KBM-7 (cell line): ENCODE data around the gene ACTR5.

Experiments used
- DNase-seq: peaks from one replicate; pipeline ENCODE4 v3.0.0-alpha.2; 2015
- in situ Hi-C: fragments of 300-500 bp; cut with MboI; formaldehyde crosslinking; loops from 2 replicates; pipeline ENCODE4 v1.14.3; 2020; ENCODE audit warnings: low sequenced_read_pairs, low pct_unique_long_range_greater_than_20kb, mixed read lengths

The ACTR5 gene

DNA sequence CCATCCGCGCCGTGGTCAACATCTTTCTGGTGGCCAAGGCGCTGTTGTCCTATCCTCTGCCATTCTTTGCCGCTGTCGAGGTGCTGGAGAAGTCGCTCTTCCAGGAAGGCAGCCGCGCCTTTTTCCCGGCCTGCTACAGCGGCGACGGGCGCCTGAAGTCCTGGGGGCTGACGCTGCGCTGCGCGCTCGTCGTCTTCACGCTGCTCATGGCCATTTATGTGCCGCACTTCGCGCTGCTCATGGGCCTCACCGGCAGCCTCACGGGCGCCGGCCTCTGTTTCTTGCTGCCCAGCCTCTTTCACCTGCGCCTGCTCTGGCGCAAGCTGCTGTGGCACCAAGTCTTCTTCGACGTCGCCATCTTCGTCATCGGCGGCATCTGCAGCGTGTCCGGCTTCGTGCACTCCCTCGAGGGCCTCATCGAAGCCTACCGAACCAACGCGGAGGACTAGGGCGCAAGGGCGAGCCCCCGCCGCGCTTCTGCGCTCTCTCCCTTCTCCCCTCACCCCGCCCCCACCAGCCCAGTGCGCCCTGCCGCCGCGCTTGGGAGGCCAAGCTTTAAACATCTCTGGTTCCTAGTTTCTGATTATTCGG, 20.0 kb upstream of the ACTR5 start:
- DNase-seq = no peak
- in situ Hi-C loops = no loop called here

DNA sequence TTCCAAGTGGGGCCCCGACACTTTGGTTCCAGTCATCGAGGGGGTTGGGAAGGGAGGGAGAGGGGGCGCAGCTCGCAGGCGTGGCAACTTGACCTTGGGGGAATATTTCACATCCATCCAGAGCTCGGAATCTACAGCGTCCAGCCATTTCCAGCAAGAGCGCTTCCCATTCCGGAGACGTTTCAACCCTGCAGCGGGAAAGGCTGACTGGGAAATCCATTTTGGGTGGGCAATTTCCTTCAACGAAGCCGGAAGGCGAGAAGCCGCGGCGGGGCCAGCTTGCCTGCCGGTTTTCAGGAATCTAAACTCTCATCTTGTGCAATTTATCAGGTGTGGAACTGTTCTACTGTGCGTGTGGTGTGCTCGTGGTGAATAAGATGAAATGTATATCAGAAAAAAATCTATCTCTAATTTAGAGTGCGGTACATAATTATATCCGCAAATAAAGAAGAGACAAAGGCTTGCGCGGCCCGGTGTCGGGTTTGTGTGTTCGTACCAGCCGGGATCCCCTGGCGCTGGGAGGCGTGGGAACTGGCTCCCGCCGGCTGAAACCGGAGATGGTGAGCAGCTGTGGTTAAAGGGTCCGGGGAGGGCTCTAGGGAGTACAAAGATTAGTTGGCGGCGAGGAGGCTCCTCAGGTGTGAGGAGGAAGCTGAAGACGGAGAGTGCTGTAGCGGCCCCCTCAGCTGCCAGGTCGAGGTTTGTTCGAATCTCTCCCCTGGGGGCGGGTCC, 19.2 kb upstream of the ACTR5 start:
- DNase-seq = peak; percentile 41
- in situ Hi-C loops = no loop called here

DNA sequence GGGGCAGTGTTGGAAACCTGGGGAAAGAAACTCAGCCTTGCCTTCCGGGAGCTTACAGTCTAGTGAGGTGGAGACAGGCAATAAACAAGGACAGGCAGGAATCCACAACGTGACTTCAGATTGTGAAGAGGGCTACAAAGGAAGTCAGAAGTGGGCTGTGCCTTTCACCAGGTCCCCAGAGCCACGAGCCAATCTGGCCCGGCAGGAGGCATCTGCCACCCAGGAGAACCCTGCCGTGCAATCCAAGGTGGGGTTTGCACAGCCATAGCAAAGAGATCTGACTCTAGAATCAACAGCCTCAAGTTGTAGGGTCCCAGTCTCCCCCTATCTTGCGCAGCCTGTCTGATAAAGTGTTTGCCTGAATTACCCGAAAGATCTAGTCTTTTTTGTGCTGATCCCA, 18.5 kb upstream of the ACTR5 start:
- DNase-seq = no peak
- in situ Hi-C loops = no loop called here

DNA sequence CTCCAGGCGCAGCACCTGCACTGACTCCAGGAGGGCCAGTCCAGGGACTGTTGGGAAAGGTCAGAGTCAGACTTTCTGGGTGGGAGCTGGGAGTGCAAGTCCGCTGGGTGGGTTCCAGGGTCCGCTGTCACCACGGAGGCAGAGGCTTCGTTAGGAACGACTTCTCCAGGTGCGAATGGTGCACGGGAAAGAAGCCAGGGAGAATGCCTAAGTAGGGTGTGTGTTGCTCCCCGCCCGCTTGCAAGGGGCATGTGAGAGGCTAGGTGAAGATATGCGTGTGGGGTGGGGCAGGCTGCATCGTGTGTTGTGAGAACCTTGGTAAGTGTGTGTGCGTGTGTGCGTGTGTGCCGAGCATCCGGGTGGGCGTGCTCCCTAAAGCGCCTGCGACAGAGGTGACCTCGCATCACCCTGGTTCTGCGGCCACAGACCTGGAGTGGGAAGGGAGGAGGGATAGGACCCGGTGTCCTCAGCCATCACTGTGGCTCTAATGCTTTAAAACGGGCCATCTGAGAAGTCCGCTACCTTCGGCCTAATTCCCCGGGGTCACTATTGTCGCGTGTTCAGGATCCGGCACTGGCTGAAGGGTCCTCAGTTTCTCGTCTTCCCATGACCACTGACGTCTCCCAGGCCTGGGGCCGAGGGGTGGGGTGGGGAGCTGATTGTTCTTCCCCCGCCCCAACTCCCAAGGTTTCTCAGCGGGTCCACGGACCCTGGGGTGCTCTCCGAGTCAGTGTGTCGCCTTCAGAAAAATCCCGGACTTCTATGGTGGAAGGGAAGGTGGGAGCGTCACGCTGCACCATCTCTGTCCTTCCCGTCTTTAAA, 17.9 kb upstream of the ACTR5 start:
- in situ Hi-C loops = no loop called here
- no peak for DNase-seq

DNA sequence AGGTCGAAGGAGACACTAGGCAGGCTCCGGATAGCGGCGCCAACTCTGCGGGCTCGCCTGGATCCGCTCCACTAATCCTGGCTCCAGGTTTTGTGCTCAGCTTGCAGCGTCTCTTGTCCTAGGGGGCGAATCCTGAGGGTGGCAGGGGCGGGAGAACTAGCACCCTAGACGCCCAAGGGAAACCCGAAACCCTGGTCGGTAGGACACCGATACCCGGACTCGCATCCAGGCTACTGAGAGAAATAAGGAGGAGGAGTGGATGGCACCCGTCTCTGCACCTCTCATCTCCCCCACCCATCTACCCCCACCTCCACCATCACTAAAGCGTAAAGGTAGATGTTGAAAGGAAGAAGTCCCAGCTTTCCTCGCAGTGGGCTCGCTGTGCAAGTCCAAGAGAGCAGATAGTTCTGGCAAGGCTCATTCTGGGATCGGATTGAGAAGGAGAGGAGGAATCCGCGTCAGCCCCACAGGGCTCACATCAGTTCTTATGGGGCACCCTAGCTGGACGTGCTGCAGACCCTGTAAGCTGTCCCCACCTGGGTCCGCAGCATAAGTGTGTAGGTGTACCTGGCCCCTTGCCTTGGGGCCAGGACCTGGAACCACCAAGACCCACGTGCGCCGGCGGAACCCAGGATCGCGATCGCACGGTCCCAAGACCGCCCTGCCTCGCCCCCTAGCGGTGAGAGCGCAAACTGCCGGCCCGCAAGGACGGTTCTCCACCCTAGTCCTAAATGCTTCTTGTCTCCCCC, 17.1 kb upstream of the ACTR5 start:
- DNase-seq = peak; percentile 79
- in situ Hi-C loops = no loop called here

DNA sequence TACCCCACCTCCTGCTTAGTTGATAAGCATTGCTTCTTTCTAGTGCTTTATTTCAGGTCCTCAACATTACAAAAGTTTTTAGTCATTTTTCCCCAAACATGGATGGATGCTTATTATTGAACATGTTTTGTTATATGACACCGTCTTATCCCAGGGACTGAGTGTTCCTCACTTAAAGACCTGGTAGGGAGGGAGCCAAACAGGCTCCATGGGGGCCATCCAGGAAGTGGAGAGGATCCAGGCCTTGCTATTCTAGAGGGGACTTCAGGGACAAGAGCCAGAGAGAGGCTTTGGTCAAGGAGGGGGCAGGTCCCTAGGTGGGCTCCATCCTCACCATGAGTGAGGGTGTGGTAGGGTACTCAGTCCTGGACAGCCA, 16.5 kb upstream of the ACTR5 start:
- DNase-seq = no peak
- in situ Hi-C loops = no loop called here

DNA sequence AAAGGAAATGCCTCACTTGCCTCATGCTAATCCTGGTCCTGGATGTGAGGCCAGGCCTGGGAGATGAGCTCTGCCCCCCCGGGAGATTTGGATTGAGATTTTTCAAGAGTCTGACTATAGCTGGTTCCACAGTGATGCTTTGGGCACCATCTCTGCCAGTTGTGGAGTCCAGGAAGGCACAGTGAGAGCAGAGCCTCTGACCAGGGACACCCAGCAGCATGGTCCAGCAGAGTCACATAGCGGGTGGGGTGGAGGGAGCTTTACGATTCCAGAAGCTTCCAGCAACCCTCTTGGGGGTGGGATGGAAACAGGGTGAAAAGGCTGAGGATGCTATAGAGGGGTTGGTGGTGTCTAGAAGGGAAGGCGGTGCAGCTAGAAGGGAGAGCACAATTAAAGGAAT, 15.3 kb upstream of the ACTR5 start:
- in situ Hi-C loops = no loop called here
- DNase-seq = no peak

DNA sequence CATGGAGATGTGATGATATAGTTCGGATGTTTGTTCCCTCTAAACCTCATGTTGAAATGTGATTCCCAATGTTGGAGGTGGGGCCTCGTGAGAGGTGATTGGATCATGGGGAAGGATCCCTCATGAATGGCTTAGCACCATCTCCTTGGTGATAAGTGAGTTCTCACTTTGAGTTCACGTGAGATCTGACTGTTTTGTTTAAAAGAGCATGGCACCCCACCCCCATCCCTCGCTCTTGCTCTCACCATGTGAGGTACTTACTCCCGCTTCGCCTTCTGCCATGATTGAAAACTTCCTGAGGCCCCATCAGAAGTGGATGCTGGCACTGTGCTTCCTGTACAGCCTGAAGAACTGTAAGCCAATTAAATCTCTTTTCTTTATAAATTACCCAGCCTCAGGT, 13.1 kb upstream of the ACTR5 start:
- DNase-seq = no peak
- in situ Hi-C loops = no loop called here

DNA sequence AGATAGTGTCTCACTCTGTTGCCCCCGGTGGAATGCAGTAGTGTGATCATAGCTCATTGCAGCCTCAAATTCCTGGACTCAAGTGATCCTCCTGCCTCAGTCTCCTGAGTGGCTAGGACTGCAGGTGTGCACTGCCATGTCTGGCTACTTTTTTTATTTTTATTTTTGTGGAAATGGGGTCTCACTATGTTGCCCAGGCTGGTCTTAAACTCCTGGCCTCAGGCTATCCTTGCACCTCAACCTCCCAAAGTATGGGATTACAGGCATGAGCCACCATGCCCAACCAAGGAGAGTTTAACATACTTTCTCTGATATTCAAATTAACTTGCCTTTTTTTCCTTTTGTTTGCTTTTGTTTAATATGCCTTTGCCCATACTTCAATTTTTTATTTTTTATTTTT, 10.4 kb upstream of the ACTR5 start:
- in situ Hi-C loops = no loop called here
- no peak for DNase-seq

DNA sequence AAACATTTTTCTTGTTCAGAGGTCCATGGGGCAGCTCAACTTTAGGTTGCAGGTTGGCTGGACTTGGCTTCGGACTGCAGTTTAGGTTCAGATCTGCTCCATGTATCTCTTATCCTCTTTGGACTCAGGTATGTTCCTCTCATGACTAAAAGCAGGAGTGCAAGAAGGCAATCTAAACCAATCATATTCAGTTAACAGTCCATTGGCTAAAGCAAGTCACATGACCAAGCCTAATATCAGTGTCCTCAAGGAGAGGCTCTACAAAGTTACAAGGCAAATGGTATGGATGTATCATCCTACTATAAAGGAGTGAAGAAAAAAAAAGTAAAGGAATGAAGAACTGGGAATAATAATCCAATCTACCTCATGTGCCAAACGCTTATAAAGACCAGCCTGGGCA, 2.5 kb upstream of the ACTR5 start:
- in situ Hi-C loops = no loop called here
- no peak for DNase-seq

DNA sequence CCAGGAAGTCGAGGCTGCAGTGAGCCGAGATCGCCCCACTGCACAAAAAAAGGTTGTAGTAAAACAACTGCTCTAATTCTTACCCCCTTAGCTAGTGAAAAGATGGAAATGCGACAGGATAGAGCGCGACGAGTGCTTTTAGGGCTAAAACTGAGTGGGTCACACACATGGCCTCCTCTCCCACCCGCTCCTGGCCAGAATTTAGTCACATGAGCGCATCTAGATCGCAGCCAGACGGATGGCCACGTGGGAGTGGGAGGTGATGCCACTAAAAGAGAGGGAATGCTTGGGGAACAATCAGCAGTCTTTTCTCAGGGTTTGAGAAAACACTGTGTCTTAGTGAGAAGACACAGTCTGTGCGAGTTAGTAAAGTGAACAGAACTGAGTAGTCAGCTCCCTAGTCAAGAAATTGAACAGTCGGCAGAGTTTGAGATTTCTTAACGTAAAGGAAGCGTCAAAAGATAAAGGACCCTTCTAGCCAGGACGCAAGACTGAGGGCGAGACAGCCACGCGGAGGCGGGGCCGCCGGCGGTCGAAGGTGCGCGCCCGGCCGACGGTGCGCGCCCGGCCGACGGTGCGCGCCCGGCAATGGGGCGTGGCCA, 664 bp upstream of the ACTR5 start:
- DNase-seq = no peak
- in situ Hi-C loops = no loop called here

DNA sequence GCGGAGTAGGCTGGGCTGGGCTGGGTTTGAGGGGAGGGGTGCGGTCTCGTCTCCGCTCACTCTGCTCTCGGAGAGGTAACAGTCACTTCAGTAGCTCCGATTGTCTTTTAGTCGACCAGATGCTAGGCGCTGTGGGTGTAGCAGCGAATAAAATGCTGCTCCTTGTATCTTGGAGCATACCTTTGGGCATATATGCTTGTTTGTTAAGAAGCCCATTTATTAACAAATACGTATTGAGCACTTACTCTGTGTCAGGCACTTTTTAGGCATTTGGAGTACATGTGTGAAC, 545 bp downstream of the ACTR5 start:
- no peak for DNase-seq
- in situ Hi-C loops = no loop called here

DNA sequence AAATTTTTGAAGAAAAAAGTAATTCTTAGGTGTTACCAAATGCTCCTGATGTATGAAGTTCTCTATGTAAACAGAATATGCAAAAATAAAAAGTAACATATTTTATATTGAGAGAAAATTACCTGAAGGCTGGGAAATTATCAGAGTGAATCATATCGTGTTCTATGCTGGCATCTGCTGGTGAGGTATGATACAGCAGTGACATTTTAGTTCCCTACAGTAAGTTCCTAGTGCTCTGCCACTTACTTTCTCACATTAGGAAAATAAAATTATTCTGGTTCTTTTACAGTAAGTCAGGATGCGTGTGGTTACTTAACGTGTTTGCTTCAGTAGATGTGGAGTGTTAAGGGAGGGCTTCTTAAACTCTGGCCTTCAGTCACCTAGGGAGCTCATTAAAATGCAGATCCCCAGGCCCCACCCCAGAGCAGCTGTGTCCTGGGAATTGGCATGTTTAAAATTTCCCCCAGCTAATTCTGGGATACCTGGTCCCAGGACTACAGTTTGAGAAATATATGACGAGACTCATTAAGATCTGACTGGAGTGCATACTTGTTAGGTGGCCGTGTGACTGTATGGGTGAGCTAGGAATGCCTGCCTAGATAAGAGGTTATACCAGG, 3.2 kb downstream of the ACTR5 start:
- peak; percentile 57 for DNase-seq
- in situ Hi-C loops = no loop called here

DNA sequence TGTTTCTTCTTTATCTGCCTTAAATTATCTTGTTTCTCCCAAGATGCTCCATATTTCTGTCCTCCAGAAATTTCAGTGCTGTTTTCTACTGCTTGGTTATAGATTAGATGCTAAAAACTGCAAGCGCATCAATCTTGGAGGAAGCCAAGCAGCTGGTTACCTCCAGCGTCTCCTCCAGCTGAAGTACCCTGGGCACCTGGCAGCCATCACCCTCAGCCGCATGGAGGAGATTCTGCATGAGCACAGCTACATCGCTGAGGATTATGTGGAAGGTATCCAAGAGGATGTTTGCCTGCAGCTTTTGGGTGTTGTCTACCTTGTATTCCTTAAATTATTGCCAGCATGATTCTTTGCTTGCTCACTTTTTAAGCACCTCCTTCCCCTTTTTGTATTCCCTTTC, 3.8 kb downstream of the ACTR5 start:
- in situ Hi-C loops = no loop called here
- DNase-seq = no peak

DNA sequence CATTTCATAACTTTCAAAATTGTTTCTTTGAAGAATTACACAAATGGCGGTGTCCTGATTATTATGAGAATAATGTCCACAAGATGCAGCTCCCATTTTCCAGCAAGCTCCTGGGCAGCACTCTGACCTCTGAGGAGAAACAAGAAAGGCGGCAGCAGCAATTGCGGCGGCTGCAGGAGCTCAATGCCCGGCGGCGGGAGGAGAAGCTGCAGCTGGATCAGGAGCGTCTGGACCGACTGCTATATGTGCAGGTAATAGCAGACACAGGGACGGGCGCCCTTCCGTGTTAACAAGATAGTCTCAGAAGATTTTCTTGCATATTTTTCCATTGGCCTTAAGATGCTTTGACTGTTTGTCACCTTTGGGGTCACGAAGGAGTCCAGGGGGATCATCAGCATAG, 6.7 kb downstream of the ACTR5 start:
- in situ Hi-C loops = no loop called here
- DNase-seq = no peak

DNA sequence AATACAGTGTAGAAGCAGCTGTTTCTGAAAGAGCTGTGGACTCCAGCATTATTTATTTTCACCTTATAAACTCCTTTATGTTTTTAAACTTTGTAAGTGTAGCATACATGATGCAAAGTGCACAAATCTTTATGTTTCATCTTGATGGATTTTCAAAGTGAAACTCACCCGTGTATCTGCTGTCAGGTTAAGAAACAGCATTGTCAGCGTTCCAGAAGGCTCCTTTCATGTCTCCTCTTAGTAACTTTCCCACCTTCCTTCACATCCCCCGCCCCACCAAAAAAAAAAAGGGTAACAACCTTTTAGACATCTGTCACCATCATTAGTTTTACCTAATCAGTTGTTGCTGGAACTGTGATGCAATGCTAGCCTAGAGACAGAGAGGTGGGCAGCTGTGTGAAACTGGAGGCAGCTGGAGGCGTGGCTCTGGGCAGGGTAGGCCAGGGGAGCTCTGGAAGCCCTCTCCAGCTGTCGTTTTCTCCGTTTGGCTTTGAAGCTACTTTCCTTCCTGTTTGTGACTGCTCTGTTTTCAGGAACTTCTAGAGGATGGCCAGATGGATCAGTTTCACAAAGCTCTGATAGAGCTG, 7.2 kb downstream of the ACTR5 start:
- in situ Hi-C loops = no loop called here
- DNase-seq = peak; percentile 16

DNA sequence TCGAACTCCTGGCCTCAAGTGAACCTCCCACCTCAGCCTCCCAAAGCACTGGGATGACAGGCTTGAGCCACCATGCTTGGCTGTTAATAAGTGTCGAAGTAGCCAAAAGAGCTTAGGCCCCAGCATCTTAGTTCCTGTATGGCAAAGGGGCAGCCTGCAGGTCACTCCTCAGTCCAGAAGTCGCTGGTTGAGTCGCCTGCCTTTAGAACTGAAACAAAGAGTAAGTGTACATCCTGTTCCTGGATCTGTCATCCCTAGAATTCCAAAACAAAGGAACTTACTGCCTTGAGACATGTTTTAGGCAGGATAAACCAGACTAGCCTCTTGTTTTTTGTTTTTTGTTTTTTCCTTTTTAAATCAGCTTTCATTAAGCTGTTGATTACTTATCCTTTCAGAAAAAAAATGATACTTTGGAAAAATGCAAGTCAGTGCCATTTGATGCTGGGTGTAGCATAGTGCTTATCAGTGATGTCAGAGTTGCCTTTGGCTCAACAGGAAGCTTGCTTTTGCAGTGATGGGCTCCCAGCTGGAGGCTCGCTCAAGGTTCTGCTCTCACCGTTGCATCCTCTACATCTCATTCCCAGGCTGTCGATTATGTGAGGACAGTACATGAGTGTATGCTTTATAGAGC, 9.0 kb downstream of the ACTR5 start:
- no peak for DNase-seq
- in situ Hi-C loops = no loop called here

DNA sequence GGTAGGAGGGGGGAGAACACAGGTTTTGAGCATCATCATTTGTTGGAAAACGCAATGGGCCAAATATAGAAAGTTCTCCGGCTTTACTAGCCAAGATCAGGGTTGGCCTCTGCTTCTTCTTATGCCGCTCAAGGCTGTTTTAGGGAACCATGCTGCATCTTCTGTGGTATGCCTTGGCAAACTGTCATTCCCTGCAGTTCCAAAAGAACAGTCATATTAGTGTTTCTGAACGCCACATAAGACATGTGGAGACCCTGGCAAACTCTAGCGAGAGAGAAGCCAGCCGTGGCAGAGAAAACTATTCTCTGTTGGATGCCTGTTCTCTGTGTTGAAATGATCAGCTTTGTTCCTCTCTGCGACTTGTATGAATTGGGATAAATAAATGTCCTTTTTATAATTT, 10.8 kb downstream of the ACTR5 start:
- in situ Hi-C loops = no loop called here
- DNase-seq = no peak

DNA sequence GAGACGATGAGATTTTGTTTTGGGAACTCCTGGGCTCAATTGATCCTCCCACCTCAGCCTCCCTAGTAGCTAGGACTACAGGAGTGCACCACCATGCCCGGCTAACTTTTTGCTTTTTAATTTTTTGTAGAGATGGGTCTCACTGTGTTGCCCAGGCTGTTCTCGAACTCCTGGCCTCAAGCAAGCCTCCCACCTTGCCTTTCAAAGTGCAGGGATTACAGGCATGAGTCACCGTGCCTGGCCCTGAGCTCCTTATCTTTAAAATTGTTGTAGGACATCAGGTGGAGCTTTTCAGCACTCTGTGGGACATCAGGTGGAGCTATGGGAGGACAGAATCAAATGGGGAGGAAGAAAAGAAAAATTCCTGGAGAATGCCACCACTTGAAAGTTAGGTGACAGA, 12.7 kb downstream of the ACTR5 start:
- DNase-seq = no peak
- in situ Hi-C loops = no loop called here
